Ishikawa (cell line): ENCODE data around the gene CSNK1D.

Experiments used
- CEBPB ChIP-seq: IDR thresholded peaks from 2 replicates; pipeline ENCODE4 v1.6.1; 2012
- EP300 ChIP-seq: IDR thresholded peaks from 2 replicates; pipeline ENCODE4 v1.6.1; 2012; ENCODE audit warnings: borderline replicate concordance
- FOXM1 ChIP-seq: IDR thresholded peaks from 2 replicates; pipeline ENCODE4 v1.6.1; 2012; ENCODE audit warnings: low read depth, borderline replicate concordance
- RAD21 ChIP-seq: IDR thresholded peaks from 2 replicates; pipeline ENCODE4 v1.6.1; 2012; ENCODE audit warnings: low read depth
- TAF1 ChIP-seq: IDR thresholded peaks from 2 replicates; pipeline ENCODE4 v1.6.1; 2012; ENCODE audit warnings: low read depth, mild to moderate bottlenecking
- TEAD4 ChIP-seq: IDR thresholded peaks from 2 replicates; pipeline ENCODE4 v1.6.1; 2012
- TF ChIP-seq, protein P1 (sequence below): IDR thresholded peaks from 2 replicates; pipeline ENCODE4 v1.6.1; 2012; ENCODE audit warnings: low read depth, mild to moderate bottlenecking
- TF ChIP-seq, protein P2 (sequence below): IDR thresholded peaks from 2 replicates; pipeline ENCODE4 v1.6.1; 2012

DNA sequence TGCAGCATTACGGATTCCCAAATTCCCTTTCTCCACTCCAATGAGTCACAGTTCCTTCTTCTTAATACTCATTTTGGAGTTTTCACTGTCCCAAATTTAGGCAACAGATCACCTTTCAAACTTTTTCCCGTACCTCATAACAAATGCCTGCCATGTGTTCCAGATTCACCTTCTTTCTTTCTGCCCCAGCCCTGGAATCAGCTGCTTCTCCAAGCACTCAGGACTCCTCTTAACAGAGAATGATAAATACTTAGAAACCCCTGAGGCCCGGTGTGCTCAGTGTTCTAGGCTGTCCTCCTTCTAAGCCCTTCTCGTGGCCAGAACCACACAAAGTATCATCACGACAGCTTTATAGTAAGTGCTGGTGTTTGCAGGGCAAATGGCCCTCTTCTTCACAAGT, 14.9 kb downstream of the CSNK1D start:
- TF ChIP-seq CEBPB: no peak
- TF ChIP-seq RAD21: no peak
- TF ChIP-seq TAF1: no peak
- TF ChIP-seq, protein P1, sequence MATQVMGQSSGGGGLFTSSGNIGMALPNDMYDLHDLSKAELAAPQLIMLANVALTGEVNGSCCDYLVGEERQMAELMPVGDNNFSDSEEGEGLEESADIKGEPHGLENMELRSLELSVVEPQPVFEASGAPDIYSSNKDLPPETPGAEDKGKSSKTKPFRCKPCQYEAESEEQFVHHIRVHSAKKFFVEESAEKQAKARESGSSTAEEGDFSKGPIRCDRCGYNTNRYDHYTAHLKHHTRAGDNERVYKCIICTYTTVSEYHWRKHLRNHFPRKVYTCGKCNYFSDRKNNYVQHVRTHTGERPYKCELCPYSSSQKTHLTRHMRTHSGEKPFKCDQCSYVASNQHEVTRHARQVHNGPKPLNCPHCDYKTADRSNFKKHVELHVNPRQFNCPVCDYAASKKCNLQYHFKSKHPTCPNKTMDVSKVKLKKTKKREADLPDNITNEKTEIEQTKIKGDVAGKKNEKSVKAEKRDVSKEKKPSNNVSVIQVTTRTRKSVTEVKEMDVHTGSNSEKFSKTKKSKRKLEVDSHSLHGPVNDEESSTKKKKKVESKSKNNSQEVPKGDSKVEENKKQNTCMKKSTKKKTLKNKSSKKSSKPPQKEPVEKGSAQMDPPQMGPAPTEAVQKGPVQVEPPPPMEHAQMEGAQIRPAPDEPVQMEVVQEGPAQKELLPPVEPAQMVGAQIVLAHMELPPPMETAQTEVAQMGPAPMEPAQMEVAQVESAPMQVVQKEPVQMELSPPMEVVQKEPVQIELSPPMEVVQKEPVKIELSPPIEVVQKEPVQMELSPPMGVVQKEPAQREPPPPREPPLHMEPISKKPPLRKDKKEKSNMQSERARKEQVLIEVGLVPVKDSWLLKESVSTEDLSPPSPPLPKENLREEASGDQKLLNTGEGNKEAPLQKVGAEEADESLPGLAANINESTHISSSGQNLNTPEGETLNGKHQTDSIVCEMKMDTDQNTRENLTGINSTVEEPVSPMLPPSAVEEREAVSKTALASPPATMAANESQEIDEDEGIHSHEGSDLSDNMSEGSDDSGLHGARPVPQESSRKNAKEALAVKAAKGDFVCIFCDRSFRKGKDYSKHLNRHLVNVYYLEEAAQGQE: no peak
- TF ChIP-seq FOXM1: no peak
- no peak for TF ChIP-seq EP300
- TF ChIP-seq TEAD4: no peak
- TF ChIP-seq, protein P2, sequence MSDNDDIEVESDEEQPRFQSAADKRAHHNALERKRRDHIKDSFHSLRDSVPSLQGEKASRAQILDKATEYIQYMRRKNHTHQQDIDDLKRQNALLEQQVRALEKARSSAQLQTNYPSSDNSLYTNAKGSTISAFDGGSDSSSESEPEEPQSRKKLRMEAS: no peak
